K562 (cell line): ENCODE measurements around the gene SHLD1.

Source experiments
- CTCF ChIP-seq, 3 experiments: IDR thresholded peaks in 2 of 3; conservative IDR thresholded peaks in 1 of 3; 2 replicates each; pipeline ENCODE4 v1.5.1; 2011 to 2012; ENCODE audit warnings: low read length in 3 of 3, mild to moderate bottlenecking in 3 of 3, control low read depth in 2 of 3, improper control_type of control experiment in 1 of 3, inconsistent platforms in 1 of 3, low read depth in 1 of 3, mixed read lengths in 1 of 3, moderate library complexity in 1 of 3; ENCODE audit not compliant: insufficient read depth in 2 of 3
- GATAD2A ChIP-seq: fragments of 450-650 bp; IDR thresholded peaks from 2 replicates; pipeline ENCODE4 v1.6.1; 2017
- HNRNPL ChIP-seq: fragments of 200-400 bp; formaldehyde crosslinking; IDR thresholded peaks from 2 replicates; pipeline ENCODE4 v1.6.1; 2017; ENCODE audit warnings: low read depth, mild to moderate bottlenecking, low read length
- POLR2AphosphoS5 ChIP-seq: IDR thresholded peaks from 2 replicates; pipeline ENCODE4 v1.6.1; 2011; ENCODE audit warnings: mild to moderate bottlenecking, low read depth, low read length, moderate library complexity; ENCODE audit not compliant: control insufficient read depth, insufficient read depth
- TRIM24 ChIP-seq, 2 experiments: fragments of 450-650 bp; IDR thresholded peaks; 2 replicates each; pipeline ENCODE4 v1.6.1; 2016

GRCh38 chr20:5899444-5899843 is 149.2 kb downstream of the SHLD1 start:
- no peak for TF ChIP-seq HNRNPL
- no peak for TF ChIP-seq POLR2AphosphoS5
- TF ChIP-seq CTCF (IDR thresholded peaks at IDR 0.05 in 2 of 3, conservative IDR thresholded peaks at IDR 0.05 in 1 of 3; ENCODE audit: insufficient read depth in 2 of 3, low read depth in 1 of 3, low read length in 3 of 3) = no peak
- no peak for TF ChIP-seq GATAD2A
- TF ChIP-seq TRIM24 (IDR thresholded peaks at IDR 0.05) = no peak
